Measurements from ENCODE around the gene UBE2A.

Gene UBE2A

GRCh38 chrX:119573840-119574393, 446 bp upstream of the UBE2A start:
- TF ChIP-seq, protein P1, sequence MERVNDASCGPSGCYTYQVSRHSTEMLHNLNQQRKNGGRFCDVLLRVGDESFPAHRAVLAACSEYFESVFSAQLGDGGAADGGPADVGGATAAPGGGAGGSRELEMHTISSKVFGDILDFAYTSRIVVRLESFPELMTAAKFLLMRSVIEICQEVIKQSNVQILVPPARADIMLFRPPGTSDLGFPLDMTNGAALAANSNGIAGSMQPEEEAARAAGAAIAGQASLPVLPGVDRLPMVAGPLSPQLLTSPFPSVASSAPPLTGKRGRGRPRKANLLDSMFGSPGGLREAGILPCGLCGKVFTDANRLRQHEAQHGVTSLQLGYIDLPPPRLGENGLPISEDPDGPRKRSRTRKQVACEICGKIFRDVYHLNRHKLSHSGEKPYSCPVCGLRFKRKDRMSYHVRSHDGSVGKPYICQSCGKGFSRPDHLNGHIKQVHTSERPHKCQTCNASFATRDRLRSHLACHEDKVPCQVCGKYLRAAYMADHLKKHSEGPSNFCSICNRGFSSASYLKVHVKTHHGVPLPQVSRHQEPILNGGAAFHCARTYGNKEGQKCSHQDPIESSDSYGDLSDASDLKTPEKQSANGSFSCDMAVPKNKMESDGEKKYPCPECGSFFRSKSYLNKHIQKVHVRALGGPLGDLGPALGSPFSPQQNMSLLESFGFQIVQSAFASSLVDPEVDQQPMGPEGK (CRISPR knock-in tag; IDR thresholded peaks at IDR 0.05; ENCODE audit: borderline replicate concordance) = no peak
- TF ChIP-seq ZNF70 (CRISPR knock-in tag; IDR thresholded peaks at IDR 0.05) = 0 out of 2 replicates have a peak, but pooled peaks have one; percentile 10
- ATAC-seq = peak; percentile 62

- no peak for ATAC-seq
- TF ChIP-seq ZFP30 (CRISPR knock-in tag; IDR thresholded peaks at IDR 0.05) = no peak
These were observed 5.1 kb downstream of the UBE2A start for GRCh38 chrX:119579414-119579813.

- no peak for ATAC-seq
- TF ChIP-seq TCF4 (CRISPR knock-in tag; IDR thresholded peaks at IDR 0.05; ENCODE audit: borderline replicate concordance) (no peak), TOX (CRISPR knock-in tag; IDR thresholded peaks at IDR 0.05; ENCODE audit: borderline replicate concordance) (no peak), ZNF8 (CRISPR knock-in tag; IDR thresholded peaks at IDR 0.05) (no peak), ESRRG (CRISPR knock-in tag; IDR thresholded peaks at IDR 0.05) (no peak), ZNF70 (CRISPR knock-in tag; IDR thresholded peaks at IDR 0.05) (no peak), GLIS3 (CRISPR knock-in tag; IDR thresholded peaks at IDR 0.05) (no peak), ISL1 (CRISPR knock-in tag; IDR thresholded peaks at IDR 0.05) (no peak), ZFP30 (CRISPR knock-in tag; IDR thresholded peaks at IDR 0.05) (no peak), CSDC2 (CRISPR knock-in tag; IDR thresholded peaks at IDR 0.05) (no peak), SNAI2 (CRISPR knock-in tag; IDR thresholded peaks at IDR 0.05) (no peak), ZNF565 (CRISPR knock-in tag; conservative IDR thresholded peaks at IDR 0.05; ENCODE audit: low read depth) (no peak), BACH2 (CRISPR knock-in tag; IDR thresholded peaks at IDR 0.05; ENCODE audit: borderline replicate concordance) (no peak), POU6F1 (CRISPR knock-in tag; IDR thresholded peaks at IDR 0.05; ENCODE audit: borderline replicate concordance, low read depth) (no peak)
- TF ChIP-seq, protein P2, sequence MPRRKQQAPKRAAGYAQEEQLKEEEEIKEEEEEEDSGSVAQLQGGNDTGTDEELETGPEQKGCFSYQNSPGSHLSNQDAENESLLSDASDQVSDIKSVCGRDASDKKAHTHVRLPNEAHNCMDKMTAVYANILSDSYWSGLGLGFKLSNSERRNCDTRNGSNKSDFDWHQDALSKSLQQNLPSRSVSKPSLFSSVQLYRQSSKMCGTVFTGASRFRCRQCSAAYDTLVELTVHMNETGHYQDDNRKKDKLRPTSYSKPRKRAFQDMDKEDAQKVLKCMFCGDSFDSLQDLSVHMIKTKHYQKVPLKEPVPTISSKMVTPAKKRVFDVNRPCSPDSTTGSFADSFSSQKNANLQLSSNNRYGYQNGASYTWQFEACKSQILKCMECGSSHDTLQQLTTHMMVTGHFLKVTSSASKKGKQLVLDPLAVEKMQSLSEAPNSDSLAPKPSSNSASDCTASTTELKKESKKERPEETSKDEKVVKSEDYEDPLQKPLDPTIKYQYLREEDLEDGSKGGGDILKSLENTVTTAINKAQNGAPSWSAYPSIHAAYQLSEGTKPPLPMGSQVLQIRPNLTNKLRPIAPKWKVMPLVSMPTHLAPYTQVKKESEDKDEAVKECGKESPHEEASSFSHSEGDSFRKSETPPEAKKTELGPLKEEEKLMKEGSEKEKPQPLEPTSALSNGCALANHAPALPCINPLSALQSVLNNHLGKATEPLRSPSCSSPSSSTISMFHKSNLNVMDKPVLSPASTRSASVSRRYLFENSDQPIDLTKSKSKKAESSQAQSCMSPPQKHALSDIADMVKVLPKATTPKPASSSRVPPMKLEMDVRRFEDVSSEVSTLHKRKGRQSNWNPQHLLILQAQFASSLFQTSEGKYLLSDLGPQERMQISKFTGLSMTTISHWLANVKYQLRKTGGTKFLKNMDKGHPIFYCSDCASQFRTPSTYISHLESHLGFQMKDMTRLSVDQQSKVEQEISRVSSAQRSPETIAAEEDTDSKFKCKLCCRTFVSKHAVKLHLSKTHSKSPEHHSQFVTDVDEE (CRISPR knock-in tag; IDR thresholded peaks at IDR 0.05) = no peak
- TF ChIP-seq, protein P3, sequence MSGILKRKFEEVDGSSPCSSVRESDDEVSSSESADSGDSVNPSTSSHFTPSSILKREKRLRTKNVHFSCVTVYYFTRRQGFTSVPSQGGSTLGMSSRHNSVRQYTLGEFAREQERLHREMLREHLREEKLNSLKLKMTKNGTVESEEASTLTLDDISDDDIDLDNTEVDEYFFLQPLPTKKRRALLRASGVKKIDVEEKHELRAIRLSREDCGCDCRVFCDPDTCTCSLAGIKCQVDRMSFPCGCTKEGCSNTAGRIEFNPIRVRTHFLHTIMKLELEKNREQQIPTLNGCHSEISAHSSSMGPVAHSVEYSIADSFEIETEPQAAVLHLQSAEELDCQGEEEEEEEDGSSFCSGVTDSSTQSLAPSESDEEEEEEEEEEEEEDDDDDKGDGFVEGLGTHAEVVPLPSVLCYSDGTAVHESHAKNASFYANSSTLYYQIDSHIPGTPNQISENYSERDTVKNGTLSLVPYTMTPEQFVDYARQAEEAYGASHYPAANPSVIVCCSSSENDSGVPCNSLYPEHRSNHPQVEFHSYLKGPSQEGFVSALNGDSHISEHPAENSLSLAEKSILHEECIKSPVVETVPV (CRISPR knock-in tag; IDR thresholded peaks at IDR 0.05) = no peak
- TF ChIP-seq, protein P4, sequence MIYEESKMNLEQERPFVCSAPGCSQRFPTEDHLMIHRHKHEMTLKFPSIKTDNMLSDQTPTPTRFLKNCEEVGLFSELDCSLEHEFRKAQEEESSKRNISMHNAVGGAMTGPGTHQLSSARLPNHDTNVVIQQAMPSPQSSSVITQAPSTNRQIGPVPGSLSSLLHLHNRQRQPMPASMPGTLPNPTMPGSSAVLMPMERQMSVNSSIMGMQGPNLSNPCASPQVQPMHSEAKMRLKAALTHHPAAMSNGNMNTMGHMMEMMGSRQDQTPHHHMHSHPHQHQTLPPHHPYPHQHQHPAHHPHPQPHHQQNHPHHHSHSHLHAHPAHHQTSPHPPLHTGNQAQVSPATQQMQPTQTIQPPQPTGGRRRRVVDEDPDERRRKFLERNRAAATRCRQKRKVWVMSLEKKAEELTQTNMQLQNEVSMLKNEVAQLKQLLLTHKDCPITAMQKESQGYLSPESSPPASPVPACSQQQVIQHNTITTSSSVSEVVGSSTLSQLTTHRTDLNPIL (CRISPR knock-in tag; IDR thresholded peaks at IDR 0.05; ENCODE audit: low read depth) = no peak
These were observed 9.2 kb downstream of the UBE2A start for GRCh38 chrX:119583431-119584059.

DNA sequence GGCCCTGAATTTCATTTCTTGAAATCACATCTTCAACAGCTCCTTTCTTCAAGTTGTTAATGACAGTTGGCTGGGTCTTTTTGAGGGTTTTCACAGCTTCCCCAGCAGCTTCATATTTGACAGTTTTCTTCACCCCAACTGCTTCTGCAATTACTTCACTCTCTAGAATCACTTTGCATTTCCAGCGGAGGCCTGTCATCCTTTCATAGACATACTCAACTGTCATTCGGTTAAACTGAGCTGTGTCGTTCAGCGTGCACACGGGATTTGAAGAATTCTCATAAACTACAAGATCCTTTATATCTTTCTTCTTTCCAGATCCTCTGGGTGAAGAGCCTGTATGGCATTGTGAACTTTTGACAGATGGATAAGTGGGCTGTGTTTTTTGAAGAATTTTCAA, 15.4 kb downstream of the UBE2A start:
- ATAC-seq = no peak
- no peak for TF ChIP-seq RARB (CRISPR knock-in tag; IDR thresholded peaks at IDR 0.05)
- TF ChIP-seq GLIS3 (CRISPR knock-in tag; IDR thresholded peaks at IDR 0.05) = no peak
- no peak for TF ChIP-seq ARNTL (CRISPR knock-in tag; IDR thresholded peaks at IDR 0.05; ENCODE audit: borderline replicate concordance, low read depth)
- TF ChIP-seq, protein P2 (CRISPR knock-in tag; IDR thresholded peaks at IDR 0.05) = no peak
- no peak for TF ChIP-seq SNAI2 (CRISPR knock-in tag; IDR thresholded peaks at IDR 0.05)
- TF ChIP-seq OSR1 (CRISPR knock-in tag; IDR thresholded peaks at IDR 0.05) = no peak
- TF ChIP-seq ZNF70 (CRISPR knock-in tag; IDR thresholded peaks at IDR 0.05) = no peak
